K562 (cell line): Measurements from ENCODE around the gene KIAA2012. TPM values are rescaled to one million over a fixed set of nuclear protein-coding genes. Genes with fewer than 3 reads are reported as not detected.

Experiments
- ATAC-seq: fragments of 200-7000 bp; cut with Tn5 transposase; 3 replicates; pipeline ENCODE4 v1.9.1; 2020; ENCODE audit warnings: moderate library complexity
- BruUV-seq: library from RNA; stranded (reverse); fragments of 400-500 nt; replicated peaks from 2 replicates; lab custom pipeline; 2021; lab: Mats Ljungman, UMichigan
- CTCF ChIA-PET: fragments of 300-600 bp; formaldehyde crosslinking; extraction: SDS; loops from one replicate; lab custom pipeline; 2021; ENCODE audit warnings: low intra/inter-chr PET ratio; lab: Yijun Ruan, JAX
- POLR2A ChIA-PET: fragments of 300-600, 350-650 bp; sonication (Branson Sonifier 250); formaldehyde crosslinking; extraction: SDS; loops from one replicate; lab custom pipeline; 2021; ENCODE audit warnings: antibody characterized with exemption, inconsistent platforms; lab: Yijun Ruan, JAX
- DNase-seq, 4 experiments: peaks; one replicate each; pipeline versions ENCODE4 v3.0.0 to v3.0.0-alpha.2; 2011 to 2018; ENCODE audit warnings: low spot score in 3 of 4, mixed read lengths in 3 of 4; ENCODE audit errors: extremely low read depth in 1 of 4
- FAIRE-seq: peaks from 2 replicates; lab custom pipeline; 2011; peaks lifted over from hg19 to GRCh38; lab: Jason Lieb, UNC
- H2AFZ ChIP-seq: 2 replicates; pipeline ENCODE4 v1.6.0; 2011; ENCODE audit warnings: low read depth, low read length, control low read depth, inconsistent platforms
- H3K27ac ChIP-seq: fragments of 200-600 bp; 3 replicates; pipeline ENCODE4 v1.8.0; 2011; ENCODE audit warnings: low read depth, mild to moderate bottlenecking, control low read depth, inconsistent platforms, low read length, moderate library complexity, mixed read lengths; ENCODE audit errors: extremely low read depth
- H3K27me3 ChIP-seq, 2 experiments: fragments of 300-600 bp in 1 of 2; 2 replicates in 1 of 2; 3 replicates in 1 of 2; pipeline versions ENCODE4 v1.6.0 to v1.8.0; 2011; ENCODE audit warnings: inconsistent platforms in 2 of 2, low read length in 2 of 2, mild to moderate bottlenecking in 1 of 2, mixed read lengths in 1 of 2, moderate library complexity in 1 of 2; ENCODE audit not compliant: control insufficient read depth in 2 of 2, insufficient read depth in 2 of 2
- H3K36me3 ChIP-seq: fragments of 300-600 bp; 3 replicates; pipeline ENCODE4 v1.8.0; 2011; ENCODE audit warnings: mild to moderate bottlenecking, low read length, inconsistent platforms; ENCODE audit not compliant: control insufficient read depth, insufficient read depth
- H3K4me1 ChIP-seq, 2 experiments: fragments of 200-600 bp in 1 of 2; replicated peaks in 1 of 2; 2 replicates in 1 of 2; 3 replicates in 1 of 2; pipeline versions ENCODE4 v1.5.1 to v1.8.0; 2011; ENCODE audit warnings: inconsistent platforms in 2 of 2, low read length in 2 of 2, mild to moderate bottlenecking in 1 of 2, mixed read lengths in 1 of 2, moderate library complexity in 1 of 2; ENCODE audit not compliant: control insufficient read depth in 2 of 2, insufficient read depth in 2 of 2
- H3K4me2 ChIP-seq: 2 replicates; pipeline ENCODE4 v1.6.1; 2011; ENCODE audit warnings: low read length, control low read depth, inconsistent platforms, mixed read lengths; ENCODE audit not compliant: insufficient read depth
- H3K4me3 ChIP-seq: fragments of 200-600 bp; sonication (generic), shearing (Covaris generic); 2 replicates; pipeline ENCODE4 v1.5.1; 2016; ENCODE audit warnings: control low read depth, inconsistent platforms
- H3K79me2 ChIP-seq: fragments of 200-600 bp; 3 replicates; pipeline ENCODE4 v1.8.0; 2011; ENCODE audit warnings: low read length, inconsistent platforms; ENCODE audit not compliant: control insufficient read depth, insufficient read depth
- H3K9ac ChIP-seq, 2 experiments: 2 replicates each; pipeline versions ENCODE4 v1.6.0 to v1.6.1; 2011; ENCODE audit warnings: low read depth in 2 of 2, low read length in 2 of 2, control low read depth in 1 of 2, inconsistent platforms in 1 of 2, mild to moderate bottlenecking in 1 of 2, mixed read lengths in 1 of 2; ENCODE audit not compliant: insufficient read depth in 1 of 2
- H3K9me1 ChIP-seq: one replicate; pipeline ENCODE4 v1.6.0; 2011; ENCODE audit warnings: inconsistent platforms, mild to moderate bottlenecking, low read length, moderate library complexity; ENCODE audit not compliant: control insufficient read depth, insufficient read depth
- H3K9me3 ChIP-seq: replicated peaks from 2 replicates; pipeline ENCODE4 v1.5.1; 2011; ENCODE audit warnings: low read depth, low read length, inconsistent platforms; ENCODE audit not compliant: control insufficient read depth, insufficient read depth
- H4K20me1 ChIP-seq: replicated peaks from 2 replicates; pipeline ENCODE4 v1.6.1; 2011; ENCODE audit warnings: low read length, inconsistent platforms, mixed read lengths; ENCODE audit not compliant: control insufficient read depth, insufficient read depth
- BRF1 ChIP-seq: IDR thresholded peaks from 3 replicates; pipeline ENCODE4 v1.6.1; 2011; ENCODE audit warnings: borderline replicate concordance, mild to moderate bottlenecking; ENCODE audit not compliant: insufficient read length; ENCODE audit errors: extremely low read depth
- ZBTB40 ChIP-seq, 2 experiments: fragments of 450-650 bp in 1 of 2; sonication (generic) in 1 of 2; formaldehyde crosslinking in 1 of 2; IDR thresholded peaks; 2 replicates each; pipeline versions ENCODE4 v1.7.1 to v1.9.0; 2016 to 2022; ENCODE audit warnings: inconsistent platforms in 1 of 2, mild to moderate bottlenecking in 1 of 2, missing genetic modification reagents in 1 of 2
- ZNF121 ChIP-seq: sonication (generic); formaldehyde crosslinking; conservative IDR thresholded peaks from 2 replicates; pipeline ENCODE4 v1.8.0; 2022; ENCODE audit warnings: missing genetic modification reagents
- WGBS: fragments of 100-300 bp; shearing (Covaris generic); methylation state at CpG from one replicate; pipeline ENCODE4 v1.1.6; 2016; ENCODE audit warnings: low coverage, mixed read lengths; ENCODE audit not compliant: insufficient coverage; ENCODE audit errors: missing lambda C conversion rate; 5-methylcytosine and 5-hydroxymethylcytosine counted together
- in situ Hi-C: fragments of 300-500 bp; cut with MboI; formaldehyde crosslinking; loops from 4 replicates; pipeline ENCODE4 v1.15.0; 2018; ENCODE audit warnings: inconsistent platforms, mixed read lengths
- intact Hi-C: fragments of 100-400 bp; cut with micrococcal nuclease; formaldehyde crosslinking; loops from 2 replicates; pipeline ENCODE4 v1.14.2; 2022
- polyA plus RNA-seq, 8 experiments: library from polyadenylated mRNA; depleted of rRNA in 4 of 8; stranded (reverse) in 5 of 8; unstranded in 3 of 8; fragments of >200 nt; fragmentation: Nextera tagmentation in 2 of 8; fragmentation: Illumina TruSeq in 1 of 8; extraction: Ambion mirVana in 2 of 8; extraction: Trizol in 1 of 8; gene quantifications; 2 replicates each; pipeline versions ENCODE4 v1.2.1 to v1.2.3, GENCODE V29; 2011 to 2014; ENCODE audit warnings: inconsistent platforms in 1 of 8, missing spikeins in 1 of 8
- total RNA-seq, 7 experiments: library from RNA; depleted of rRNA in 6 of 7; stranded (reverse); fragments of >200 nt in 6 of 7; fragmentation: Illumina TruSeq in 2 of 7; extraction: Trizol in 2 of 7; gene quantifications; 2 replicates each; pipeline versions ENCODE4 v1.2.1 to v1.2.3, GENCODE V29; 2011 to 2021; ENCODE audit warnings: low replicate concordance in 1 of 7

The KIAA2012 gene
- total and polyA plus RNA-seq, 9 of the 15 experiments (the other 6 are each of a cell fraction or from before 2014, with no cell fraction given): not detected

- no TSS peak for BruUV-seq
- no peak for DNase-seq
- peaks cover 11 to 25% of the 10 kb centered on the region in 2 experiments; a peak in 3 of 5 replicates for H3K27me3 ChIP-seq
- in situ Hi-C loops (loop anchor here (10.0 kb wide), 1 partner anchor 330 kb away; no protein-coding TSS in a partner anchor), intact Hi-C loops (no loop called here)
- FAIRE-seq: no peak
- no peaks in the 10 kb centered on the region; a peak in 1 of 5 replicates for H3K4me1 ChIP-seq
- no peak overlapping the region for H3K9ac ChIP-seq
- CTCF ChIA-PET: interaction anchor here (0.7 kb wide), 1 partner anchor 330 kb away, joined by 3 read pairs; no protein-coding TSS in a partner anchor
- no peak overlapping the region for H3K4me3 ChIP-seq
- no peak overlapping the region for H3K4me2 ChIP-seq
- H3K9me3 ChIP-seq: no peaks in the 10 kb centered on the region
- H3K79me2 ChIP-seq: no peaks in the 10 kb centered on the region
- ATAC-seq: no peak
- H3K36me3 ChIP-seq: no peaks in the 10 kb centered on the region
- H3K27ac ChIP-seq: no peak overlapping the region
- 9% methylated on average over 2 of the region's 2 CpGs for WGBS
- POLR2A ChIA-PET: no interaction called here
- no peak for TF ChIP-seq ZNF121 (CRISPR knock-in tag)
- no peak for TF ChIP-seq ZBTB40 (IDR thresholded peaks at IDR 0.05)
- TF ChIP-seq ZBTB40 (CRISPR knock-in tag; IDR thresholded peaks at IDR 0.05): no peak
- no peak for TF ChIP-seq BRF1
- TF ChIP-seq, all 486 proteins: peak for 0
- H3K9me1 ChIP-seq: no peaks in the 10 kb centered on the region
- H4K20me1 ChIP-seq: no peaks in the 10 kb centered on the region
- H2AFZ ChIP-seq: no peak overlapping the region
Observed at GRCh38 chr2:202184557-202184956, 111.5 kb downstream of the KIAA2012 start.
